ENCODE measurements around the gene FN3KRP.
A peak's percentile ranks its signal among the peaks of the same experiment; 100 is the strongest.
"Not testable (repeated sequence)": the region's sequence is repeated elsewhere in the genome, so short reads cannot be mapped to it uniquely, and the experiment has no call there.

FN3KRP gene

GRCh38 chr17:82774456-82774855, 58.0 kb downstream of the FN3KRP start:
- DNase-seq = not testable (repeated sequence)

GRCh38 chr17:82775001-82775823, 58.7 kb downstream of the FN3KRP start:
- DNase-seq = peak in 28 of 56 donors; percentile 13 to 71 (median 32)

GRCh38 chr17:82776454-82776853, 59.9 kb downstream of the FN3KRP start:
- no peak for DNase-seq
